ENCODE measurements around the gene NR0B2.

Gene NR0B2

DNA sequence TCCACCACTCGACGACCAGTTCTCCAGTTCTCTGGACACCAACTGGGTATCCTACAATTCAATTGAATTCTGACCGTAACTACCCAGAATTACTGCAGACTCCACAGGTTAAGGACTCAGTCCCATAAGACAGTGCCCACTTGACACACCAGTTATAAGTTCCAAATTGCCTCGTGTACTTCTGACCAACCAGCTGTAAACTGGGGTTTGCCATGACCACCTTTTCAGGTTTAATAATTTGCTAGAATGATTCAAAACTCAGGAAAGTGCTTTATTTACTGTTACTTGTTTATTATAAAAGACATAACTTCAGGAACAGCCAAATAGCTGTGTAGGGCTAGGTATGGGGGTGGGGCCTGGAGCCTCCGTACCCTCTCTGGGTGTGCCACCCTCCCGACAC lies 23.0 kb upstream of the NR0B2 start:
- DNase-seq (ENCODE audit: low read depth in 2 of 2): no peak

DNA sequence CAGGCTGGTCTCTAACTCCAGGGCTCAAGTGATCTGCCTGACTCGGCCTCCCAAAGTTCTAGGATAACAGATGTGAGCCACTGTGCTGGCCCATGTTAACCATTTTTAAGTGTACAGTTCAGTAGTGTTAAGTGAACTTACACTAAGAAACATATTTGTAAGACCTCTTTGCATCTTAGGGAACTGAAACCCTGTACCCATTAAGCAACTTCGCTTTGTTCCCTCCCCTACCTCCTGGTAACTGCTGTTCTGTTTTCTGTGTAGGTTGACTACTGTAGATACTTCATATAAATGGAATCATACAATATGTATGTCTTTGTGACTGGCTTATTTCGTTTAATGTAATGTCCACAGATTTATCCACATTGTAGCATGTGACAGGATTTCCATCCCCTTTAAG lies 18.8 kb upstream of the NR0B2 start:
- no peak for DNase-seq (ENCODE audit: low read depth in 2 of 2)

DNA sequence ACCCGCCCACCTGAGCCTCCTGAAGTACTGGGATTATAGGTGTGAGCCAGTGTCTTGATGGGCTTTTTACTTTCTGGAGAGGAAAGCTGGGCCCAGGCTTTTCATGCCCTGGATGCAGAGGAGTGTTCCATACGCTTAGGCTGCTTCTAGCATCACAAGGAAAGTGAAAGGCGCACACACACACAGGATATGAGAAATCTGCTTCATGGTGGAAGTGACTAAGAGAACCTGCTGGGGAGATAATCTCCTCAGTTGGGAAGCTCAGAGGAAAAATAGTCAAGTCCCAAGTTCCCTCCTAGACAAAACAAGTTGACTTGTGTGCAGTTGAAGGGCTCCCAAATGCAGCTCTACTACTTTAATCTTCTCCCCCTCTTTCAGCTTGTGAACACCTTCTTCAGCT lies 9.9 kb upstream of the NR0B2 start:
- no peak for DNase-seq (ENCODE audit: low read depth in 2 of 2)

DNA sequence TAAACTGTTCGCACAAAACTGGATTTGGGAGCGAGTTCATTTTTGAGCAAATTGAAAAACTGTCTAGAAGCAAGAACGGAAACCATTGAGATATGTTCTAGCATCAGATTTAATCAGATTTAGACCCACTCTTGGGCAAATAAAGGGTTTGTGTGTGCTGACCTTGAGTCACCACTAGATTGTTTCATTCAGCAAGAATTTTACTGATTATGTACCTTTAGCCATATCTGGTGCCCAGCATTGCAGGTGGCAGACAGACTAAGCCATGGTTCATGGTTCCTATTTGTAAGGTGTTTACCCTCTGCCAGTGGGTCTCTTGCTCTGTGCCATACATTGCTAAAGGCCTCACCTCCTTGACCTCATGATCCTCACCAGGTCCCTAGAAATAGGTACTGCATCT lies 9.1 kb upstream of the NR0B2 start:
- DNase-seq (ENCODE audit: low read depth in 2 of 2): no peak

DNA sequence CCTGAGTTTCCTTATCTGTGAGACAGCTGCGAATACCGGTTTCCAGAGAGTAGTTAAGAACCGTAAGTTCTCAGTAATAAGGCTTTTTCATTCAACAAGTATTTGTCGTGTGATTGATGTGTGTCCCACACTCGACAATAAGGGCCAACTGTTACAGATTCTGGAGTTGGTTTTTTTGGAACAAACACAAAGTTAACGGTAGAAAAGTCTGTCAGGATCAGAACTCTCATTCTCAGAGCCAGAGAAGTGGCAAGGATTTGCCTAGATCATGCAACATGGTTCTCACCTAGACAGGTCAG lies 8.6 kb upstream of the NR0B2 start:
- no peak for DNase-seq (ENCODE audit: low read depth in 2 of 2)

DNA sequence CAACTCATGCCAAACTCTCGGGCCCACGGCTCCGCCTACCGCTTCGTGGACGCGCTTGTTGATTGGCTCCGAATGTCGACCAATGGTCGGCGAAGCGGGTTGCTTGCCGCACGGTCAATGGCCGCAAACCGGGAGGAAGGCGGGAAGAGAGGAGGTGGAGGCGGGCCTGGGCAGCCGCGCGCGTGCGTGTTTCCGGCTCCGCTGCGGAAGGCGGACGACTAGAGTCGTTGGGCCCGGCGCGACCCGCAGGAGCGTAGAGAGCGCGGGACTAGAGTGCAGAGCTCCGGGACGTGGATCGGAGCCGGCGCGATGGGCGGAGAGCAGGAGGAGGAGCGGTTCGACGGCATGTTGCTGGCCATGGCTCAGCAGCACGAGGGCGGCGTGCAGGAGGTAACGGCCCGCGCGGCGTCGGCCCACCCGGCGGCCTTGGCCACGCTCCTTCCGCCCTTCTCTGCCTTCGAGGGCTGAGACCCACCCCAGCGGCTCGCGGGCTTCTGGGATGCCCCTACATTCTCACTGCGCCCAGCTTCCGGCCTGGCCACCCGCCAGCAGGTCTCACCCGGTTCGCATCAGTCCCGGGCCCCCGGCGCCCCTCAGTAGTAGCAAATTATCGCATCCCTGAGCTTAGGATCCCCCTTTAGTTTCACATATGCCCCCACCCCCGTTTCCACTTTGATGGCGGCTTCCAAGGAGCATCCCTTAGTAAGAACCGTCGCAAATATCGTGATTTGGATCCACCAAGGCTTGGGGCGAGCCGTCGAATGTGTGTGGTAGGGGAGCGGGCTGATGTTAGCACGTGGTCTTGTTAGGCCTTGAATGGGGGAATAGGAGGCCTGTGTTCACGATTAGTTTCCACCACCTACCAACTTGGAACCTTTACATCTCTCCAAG lies 8.0 kb upstream of the NR0B2 start, which contains the start of gene NUDC:
Gene NUDC, plus strand, starts transcription at position 204 of the 891 bp plus-strand sequence. Its CDS starts 106 bp downstream, at position 310.
- DNase-seq (ENCODE audit: low read depth in 2 of 2): peak; percentile 94 to 95

DNA sequence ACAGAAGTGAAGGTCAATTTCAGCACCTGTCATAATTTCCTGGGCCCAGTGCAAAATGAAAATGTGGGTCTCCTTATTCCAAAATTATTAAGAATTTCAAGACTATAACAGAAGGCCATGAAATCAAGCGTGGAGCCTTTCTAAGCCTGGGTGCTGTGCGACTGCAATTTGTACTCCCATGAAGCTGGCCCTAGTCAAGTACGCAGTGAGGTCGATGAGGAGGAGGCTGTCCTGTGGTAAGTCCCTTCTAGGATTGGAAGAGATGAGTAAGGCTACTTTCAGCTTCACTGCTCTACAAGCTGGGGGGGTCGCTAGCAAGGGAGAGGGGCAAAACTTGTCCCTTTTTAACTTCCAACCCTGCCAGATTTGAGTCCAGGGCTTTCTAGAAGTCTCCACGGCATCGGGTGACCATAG lies 7.4 kb upstream of the NR0B2 start:
- no peak for DNase-seq (ENCODE audit: low read depth in 2 of 2)

DNA sequence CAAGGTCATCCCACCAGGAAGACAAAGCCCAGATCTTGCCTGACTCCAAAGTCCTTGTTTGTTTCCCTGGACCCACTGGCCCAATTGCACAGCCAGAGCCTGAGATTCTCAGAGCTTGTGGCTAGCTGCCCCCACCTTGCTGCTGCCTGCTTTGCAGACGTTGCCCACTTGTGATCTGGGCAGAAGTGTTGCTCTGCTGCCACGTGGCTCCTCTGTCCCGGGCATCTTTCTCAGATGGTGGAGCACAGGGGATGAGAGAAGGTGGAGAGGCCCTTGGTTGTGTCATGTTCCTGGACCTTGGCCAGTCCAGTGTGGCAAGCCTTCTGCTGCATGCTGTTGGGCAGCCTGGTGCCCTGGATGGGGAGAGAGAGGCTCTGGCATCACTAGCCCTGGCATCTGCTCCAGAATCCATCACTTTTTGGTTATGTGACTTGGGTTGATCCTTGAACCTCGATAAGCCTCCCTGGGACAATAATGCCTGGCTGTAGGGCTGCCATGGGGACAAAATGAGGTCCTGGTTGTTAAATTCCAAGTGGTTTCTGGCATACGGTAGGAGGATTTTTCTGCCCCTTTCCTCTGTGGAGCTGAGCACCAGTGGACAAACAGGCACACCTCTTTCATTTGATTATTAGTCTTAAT lies 1.5 kb upstream of the NR0B2 start:
- DNase-seq (ENCODE audit: low read depth in 2 of 2): no peak

DNA sequence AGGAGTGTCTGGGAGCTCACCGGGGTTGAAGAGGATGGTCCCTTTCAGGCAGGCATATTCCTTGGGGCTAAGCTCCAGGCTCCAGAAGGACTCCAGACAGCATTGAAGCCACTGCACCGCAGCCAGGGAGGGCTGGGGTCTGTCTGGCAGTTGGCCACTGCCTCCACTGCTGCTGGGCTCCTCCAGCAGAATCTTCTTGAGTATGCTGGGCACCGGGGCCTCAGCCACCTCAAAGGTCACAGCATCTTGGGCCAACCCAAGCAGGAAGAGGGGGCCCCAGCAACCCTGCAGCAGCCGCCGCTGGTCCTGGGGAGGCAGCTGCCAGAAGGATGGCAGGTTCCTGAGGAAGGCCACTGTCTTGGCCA lies 404 bp downstream of the NR0B2 start:
- DNase-seq (ENCODE audit: low read depth in 2 of 2): no peak

DNA sequence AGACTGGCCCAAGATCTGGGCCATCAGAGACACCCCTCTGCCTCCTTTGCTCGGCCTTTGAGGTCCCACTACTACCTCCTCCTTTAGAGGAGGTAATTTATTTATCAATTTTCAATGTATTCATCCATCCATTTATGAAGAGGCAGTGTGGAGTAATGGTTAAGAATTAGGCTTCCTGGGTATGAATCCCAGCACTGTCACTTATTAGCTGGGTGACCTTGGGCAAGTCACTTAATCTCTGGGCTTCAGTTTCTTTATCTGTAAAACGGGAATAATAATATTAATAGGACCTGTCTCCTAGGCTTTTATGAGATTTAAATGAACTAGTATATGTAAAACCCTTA lies 1.7 kb downstream of the NR0B2 start:
- DNase-seq (ENCODE audit: low read depth in 2 of 2): no peak

DNA sequence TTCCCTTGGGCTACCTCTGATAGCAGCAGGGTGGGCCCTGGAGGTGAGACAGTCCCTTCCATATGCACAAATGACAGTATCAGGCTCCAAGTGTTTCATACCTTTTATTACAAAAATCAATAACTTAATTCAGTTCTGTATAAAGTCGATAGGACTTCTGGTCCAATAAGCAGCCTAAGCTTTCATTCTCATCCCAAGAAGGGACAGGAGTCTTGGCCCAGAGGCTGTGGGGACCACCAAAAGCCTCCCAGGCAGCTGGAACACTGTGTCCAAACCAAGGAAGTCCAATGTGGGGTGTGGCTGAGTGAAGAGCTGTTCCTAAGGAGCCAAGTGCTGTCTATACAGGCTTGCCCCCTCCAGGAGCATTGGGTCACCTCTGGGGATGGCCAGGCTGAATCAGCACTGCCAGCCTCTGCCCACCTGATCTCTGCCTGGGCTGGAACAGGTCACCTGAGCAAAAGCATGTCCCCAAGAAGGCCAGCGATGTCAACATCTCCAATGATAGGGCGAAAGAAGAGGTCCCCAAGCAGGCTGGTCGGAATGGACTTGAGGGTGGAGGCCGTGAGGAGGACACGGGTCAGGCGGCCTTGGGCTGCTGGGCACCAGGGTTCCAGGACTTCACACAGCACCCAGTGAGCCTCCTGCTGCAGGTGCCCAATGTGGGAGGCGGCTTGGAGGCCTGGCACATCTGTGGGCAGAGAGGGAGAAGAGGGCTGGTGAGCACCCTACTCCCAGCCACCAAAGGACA lies 2.2 kb downstream of the NR0B2 start:
- no peak for DNase-seq (ENCODE audit: low read depth in 2 of 2)

DNA sequence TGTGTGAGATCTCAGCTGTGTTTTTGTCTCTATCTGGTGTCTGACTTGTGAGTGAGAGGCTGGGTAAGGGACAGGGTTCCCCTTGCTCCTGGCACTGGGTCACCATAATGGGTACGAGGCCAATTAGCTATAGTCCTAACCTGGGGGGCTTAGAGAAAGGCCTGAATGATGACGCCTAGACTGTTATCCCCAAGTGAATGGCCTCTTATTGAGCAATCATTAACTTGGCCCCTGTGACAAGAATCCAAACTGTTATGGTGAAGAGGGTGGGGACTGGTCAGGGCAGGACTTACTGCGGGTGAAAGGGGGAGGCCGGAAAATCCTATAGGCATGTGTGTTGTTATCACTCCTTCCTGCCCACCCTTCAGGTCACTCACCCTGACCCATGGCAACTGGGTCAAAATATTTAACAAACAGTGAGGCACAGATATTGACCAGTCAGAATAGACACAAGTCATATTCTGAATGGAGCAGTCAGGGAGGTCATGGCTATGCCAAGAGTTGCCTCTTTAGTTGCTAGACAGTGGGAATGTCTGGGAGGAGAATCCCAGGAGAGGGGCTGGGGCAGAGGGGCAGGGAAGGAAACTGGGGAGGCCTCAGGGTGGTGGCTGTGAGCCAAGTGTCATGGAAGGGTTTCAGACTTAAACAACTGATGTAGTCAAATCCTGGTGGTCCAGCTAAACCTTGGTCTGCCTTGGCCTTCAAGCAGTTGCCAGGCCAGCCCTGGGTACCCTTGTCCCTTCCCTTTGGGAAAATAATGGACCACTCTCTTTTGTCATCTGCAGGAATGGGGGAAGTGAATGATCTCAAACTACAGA lies 3.2 kb downstream of the NR0B2 start:
- no peak for DNase-seq (ENCODE audit: low read depth in 2 of 2)

DNA sequence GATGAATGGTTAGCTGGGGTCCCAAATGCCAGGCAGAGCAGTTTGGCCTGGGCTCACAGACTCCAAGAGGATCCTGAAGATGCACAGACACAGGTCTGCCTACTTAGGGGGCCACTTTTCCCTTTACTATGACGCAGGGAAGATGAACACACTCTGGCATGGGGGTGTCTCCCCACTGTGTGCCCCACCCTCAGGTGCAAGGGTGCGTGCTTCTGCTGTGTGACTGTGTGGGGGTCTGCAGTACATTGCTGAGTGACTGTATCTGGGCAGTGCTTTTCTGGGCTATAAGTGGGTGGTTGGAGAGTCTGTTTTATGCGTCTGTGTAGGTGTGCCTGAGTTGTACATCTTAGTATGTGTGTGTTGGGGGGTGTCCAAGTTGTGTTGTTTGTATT lies 3.8 kb downstream of the NR0B2 start:
- no peak for DNase-seq (ENCODE audit: low read depth in 2 of 2)

DNA sequence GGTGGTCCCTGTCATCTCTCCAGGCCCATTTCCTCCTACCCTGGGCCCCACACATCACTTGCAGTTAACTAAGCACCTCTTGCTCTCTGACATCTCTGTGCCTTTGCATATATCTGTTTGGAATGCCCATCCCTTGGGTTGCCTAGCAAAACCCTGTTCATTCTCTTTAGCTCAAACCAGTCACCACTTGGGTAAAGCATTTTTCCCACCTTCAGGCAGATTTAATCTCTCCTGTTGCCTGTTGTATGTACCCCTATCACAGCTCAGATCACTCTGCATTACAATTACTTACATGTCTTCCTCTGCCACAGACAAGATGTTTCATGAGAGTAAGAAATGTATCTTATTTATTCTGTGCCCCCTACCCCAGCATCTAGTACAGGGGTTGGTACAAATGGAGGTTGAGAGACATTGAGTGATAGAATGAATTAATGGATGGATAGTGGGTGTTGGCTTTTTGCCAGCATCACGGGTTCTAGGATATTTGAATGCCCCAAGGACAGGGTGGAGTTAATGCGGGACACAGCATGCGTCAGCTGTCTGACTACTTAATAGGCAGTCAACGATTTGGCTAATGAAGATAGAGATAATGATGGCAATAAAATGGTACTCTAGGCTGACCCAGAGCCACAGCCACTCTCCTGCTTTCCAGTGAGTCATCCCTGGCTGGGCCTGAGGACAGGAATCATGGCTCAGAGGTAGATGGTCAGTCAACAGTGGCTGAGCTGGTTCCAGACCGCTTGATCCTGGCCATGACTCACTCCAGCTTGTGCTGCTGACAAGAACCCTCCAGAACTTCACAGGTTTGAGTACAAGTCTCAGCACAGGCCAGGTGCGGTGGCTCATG lies 6.5 kb downstream of the NR0B2 start:
- no peak for DNase-seq (ENCODE audit: low read depth in 2 of 2)

DNA sequence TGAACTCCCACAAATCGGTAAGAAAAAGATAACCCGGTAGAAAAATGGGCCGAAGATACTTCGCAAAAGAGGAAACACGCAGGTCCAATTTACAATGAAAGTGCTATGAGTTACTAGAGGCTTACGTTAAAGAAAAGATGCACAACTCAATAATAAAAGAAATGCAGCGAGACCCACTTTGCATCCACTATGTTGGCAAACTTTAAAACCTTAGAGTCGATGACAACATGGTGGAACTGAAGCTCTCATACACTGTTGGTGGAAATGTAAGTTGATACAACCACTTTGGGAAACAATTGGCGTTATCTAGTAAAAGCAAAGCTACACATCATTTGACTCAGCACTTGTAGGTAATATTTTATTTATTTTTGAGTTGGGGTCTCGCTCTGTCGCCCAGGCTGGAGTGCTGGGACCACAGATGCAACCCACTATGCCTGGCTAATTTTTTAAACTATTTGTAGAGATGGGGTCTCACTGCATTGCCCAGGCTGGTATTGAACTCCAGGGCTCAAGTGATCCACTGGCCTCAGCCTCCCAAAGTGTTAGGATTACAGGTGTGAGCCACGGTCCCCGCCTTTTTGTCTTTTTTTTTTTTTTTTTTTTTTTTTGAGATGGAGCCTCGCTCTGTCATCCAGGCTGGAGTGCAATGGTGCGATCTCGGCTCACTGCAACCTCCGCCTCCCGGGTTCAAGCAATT lies 12.8 kb downstream of the NR0B2 start:
- no peak for DNase-seq (ENCODE audit: low read depth in 2 of 2)

DNA sequence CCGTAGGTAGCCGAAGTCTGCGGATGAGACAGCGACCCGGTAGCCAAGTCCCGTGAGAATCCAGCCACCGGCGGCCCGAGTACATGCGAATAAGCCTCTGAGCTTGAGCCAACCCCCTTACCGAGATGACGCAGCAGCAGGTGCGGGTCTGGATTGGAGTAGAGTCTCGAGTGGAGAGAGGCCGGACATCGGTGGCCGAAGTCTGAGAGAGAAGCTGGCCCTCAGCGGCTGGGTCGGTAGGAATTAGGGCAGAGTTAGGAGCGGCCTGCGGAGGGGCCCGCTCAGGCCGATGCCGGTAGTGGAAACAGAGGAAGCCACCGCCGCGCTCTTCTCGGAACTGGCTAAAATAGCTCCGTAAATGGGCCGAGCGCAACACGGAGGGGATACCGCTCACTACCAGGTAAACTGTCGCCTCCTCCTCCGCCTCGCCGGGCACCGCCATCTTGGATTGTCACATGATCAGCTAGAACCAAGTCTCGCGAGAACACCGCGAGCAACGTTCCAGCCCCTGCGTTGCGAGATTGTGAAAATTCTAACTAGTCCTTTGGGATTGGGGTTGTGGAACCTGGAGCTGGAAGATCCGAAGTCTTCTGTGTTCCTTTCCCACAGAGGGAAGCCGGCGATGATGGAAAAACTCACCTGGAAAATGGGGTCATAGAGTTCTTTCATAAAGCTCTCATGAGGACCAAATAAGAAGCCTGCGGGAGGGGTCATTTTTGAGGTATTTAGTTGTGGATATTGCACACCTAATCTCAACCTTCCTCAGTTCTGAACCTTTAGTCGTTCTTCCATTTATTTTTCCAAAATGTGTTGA lies 13.6 kb downstream of the NR0B2 start, which contains the start of gene GPATCH3:
Gene GPATCH3, minus strand, starts transcription at position 467 of the 814 bp plus-strand sequence. Its CDS starts 25 bp downstream, at position 442.
- DNase-seq (ENCODE audit: low read depth in 2 of 2): peak; percentile 77 to 82

DNA sequence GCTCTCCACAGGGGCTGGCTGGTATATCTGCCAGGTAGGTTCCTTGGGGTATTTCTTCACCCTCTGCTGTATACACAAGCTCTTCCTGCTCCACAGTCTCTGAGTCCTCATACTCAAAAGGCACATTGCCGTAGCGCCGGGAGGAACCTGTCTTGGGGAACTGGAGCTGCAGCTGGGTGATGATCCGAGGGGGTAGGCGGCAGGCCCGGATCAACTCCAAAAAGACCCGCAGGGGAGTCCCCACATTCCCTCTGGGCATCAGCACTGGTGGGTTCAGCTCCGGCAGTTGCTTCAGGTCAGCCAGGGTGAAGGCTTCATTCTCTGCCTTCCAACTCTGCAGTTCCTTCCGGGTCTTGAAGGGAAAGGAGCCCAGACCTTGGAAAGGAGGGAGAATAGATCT lies 16.4 kb downstream of the NR0B2 start:
- DNase-seq (ENCODE audit: low read depth in 2 of 2): no peak

DNA sequence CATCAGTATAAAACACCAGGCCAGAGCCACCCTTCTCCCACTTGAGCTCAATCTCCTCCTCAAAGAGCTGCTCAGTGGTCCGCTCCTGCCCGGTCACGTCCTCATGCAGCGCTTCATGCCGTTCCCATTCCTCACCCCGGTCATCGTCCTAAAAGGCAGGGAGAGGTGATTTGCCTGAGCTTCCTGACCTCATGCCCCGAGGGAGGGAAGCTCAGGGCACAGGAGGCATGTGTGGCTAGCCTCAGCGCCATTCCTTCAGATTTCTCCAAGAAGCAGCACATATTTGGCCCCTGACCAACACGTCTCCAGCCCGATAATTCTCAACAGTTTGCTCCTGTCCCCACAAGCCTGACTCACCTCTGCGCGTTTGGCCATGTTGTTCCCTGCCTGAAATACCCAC lies 19.5 kb downstream of the NR0B2 start:
- DNase-seq (ENCODE audit: low read depth in 2 of 2): no peak

DNA sequence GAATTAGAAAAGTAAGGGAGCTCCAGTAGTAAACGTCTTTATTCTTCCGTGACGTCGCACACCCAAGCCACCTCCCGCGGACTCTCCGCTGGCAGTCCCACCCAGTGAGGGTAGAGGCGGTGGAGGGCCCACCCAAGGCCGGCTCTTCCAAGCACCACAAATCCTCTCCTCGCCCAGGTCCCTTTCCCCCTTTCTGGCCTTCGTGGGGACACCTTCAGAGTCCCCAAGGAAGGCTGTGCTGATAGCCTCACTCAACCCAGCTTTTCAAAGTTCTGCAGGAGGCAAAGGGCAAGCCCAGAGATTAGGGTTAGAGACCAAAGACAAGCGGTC lies 23.3 kb downstream of the NR0B2 start:
- DNase-seq (ENCODE audit: low read depth in 2 of 2): no peak

All from stimulated activated CD8-positive, alpha-beta memory T cell treated with anti-CD3 and anti-CD28 coated beads, Interleukin-2, amount 100 ng/mL, for 48 hours (primary cell).